SH-SY5Y (cell line): ENCODE results near the gene GPR156.

Source experiments
- GATA2 ChIP-seq: IDR thresholded peaks from 2 replicates; pipeline ENCODE4 v1.6.1; 2011; ENCODE audit warnings: mild to moderate bottlenecking, low read depth, low read length
- GATA3 ChIP-seq: IDR thresholded peaks from 2 replicates; pipeline ENCODE4 v1.6.1; 2011; ENCODE audit warnings: low read depth, mild to moderate bottlenecking, low read length, moderate library complexity

DNA sequence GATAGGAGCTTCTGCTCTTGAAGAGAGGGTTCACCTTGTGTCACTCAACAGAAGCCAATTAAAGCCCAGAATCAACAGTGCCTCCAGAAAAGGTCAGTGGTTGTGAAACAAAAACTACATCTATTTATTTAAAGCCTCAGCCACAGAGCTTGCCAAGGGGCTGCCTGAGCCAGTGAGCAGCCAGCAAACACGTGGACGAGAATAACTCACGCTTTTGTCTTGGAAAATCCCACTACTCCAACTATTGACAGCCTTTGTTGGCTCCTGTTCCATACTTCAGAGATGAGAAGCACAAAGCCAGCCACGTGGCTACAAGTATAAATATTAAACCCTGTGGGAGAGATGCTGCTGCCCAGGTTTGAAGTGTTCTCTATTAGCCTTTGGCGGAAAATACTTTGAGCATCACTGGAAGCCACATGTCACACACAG, 10.3 kb downstream of the GPR156 start:
- TF ChIP-seq GATA2 (no peak), GATA3 (no peak)
